Liver (tissue), 9 donors: ENCODE results near the gene SOCS3. TPM values are rescaled to one million over a fixed set of nuclear protein-coding genes. Genes with fewer than 3 reads are reported as not detected.

Experiments used
- DNase-seq: peaks from one replicate; pipeline ENCODE4 v3.0.0-alpha.2; 2017; ENCODE audit warnings: low spot score
- H3K27ac ChIP-seq, 2 donors: one replicate each; pipeline ENCODE4 v1.7.0; 2013; ENCODE audit warnings: inconsistent platforms in 2 of 2, low read length in 2 of 2, control low read depth in 1 of 2, low read depth in 1 of 2, mild to moderate bottlenecking in 1 of 2
- H3K27me3 ChIP-seq, 4 donors: one replicate each; pipeline versions ENCODE4 v1.6.1 to v1.7.0; 2013; ENCODE audit warnings: low read length in 3 of 4, inconsistent platforms in 1 of 4, mild to moderate bottlenecking in 1 of 4, moderate library complexity in 1 of 4; ENCODE audit not compliant: control insufficient read depth in 4 of 4, insufficient read depth in 4 of 4
- H3K36me3 ChIP-seq, 4 donors: one replicate each; pipeline versions ENCODE4 v1.6.1 to v1.7.0; 2013; ENCODE audit warnings: low read length in 3 of 4, mild to moderate bottlenecking in 3 of 4, low read depth in 1 of 4, moderate library complexity in 1 of 4; ENCODE audit not compliant: control insufficient read depth in 4 of 4, insufficient read depth in 3 of 4
- H3K4me1 ChIP-seq, 4 donors: one replicate each; pipeline versions ENCODE4 v1.6.1 to v1.7.0; 2013; ENCODE audit warnings: low read length in 3 of 4, mild to moderate bottlenecking in 3 of 4, moderate library complexity in 1 of 4; ENCODE audit not compliant: control insufficient read depth in 4 of 4, insufficient read depth in 4 of 4
- H3K4me3 ChIP-seq, 3 donors: one replicate each; pipeline versions ENCODE4 v1.6.1 to v1.7.0; 2013; ENCODE audit warnings: low read length in 3 of 3, control low read depth in 1 of 3, low read depth in 1 of 3, mild to moderate bottlenecking in 1 of 3
- H3K9ac ChIP-seq, 2 donors: one replicate each; pipeline ENCODE4 v1.7.0; 2013; ENCODE audit warnings: low read length in 2 of 2, mild to moderate bottlenecking in 2 of 2, moderate library complexity in 2 of 2, control low read depth in 1 of 2, low read depth in 1 of 2
- H3K9me3 ChIP-seq, 4 donors: one replicate each; pipeline versions ENCODE4 v1.6.1 to v1.7.0; 2013; ENCODE audit warnings: low read length in 3 of 4; ENCODE audit not compliant: control insufficient read depth in 4 of 4
- EGR1 ChIP-seq, 2 donors: IDR thresholded peaks; 2 replicates each; pipeline ENCODE4 v1.6.1; 2016 to 2018; ENCODE audit warnings: antibody characterized with exemption in 2 of 2, low read depth in 2 of 2
- FOXA1 ChIP-seq: IDR thresholded peaks from 2 replicates; pipeline ENCODE4 v1.6.1; 2016; ENCODE audit warnings: antibody characterized with exemption
- FOXA2 ChIP-seq: IDR thresholded peaks from 2 replicates; pipeline ENCODE4 v1.6.1; 2016; ENCODE audit warnings: antibody characterized with exemption
- GABPA ChIP-seq, 2 donors: IDR thresholded peaks in 1 of 2; conservative IDR thresholded peaks in 1 of 2; 2 replicates each; pipeline ENCODE4 v1.6.1; 2016; ENCODE audit warnings: antibody characterized with exemption in 2 of 2, mild to moderate bottlenecking in 1 of 2, moderate library complexity in 1 of 2
- HNF4A ChIP-seq, 2 donors: conservative IDR thresholded peaks; 2 replicates each; pipeline ENCODE4 v1.6.1; 2016; ENCODE audit warnings: antibody characterized with exemption in 2 of 2, mild to moderate bottlenecking in 2 of 2
- HNF4G ChIP-seq: IDR thresholded peaks from 2 replicates; pipeline ENCODE4 v1.6.1; 2016; ENCODE audit warnings: antibody characterized with exemption
- JUND ChIP-seq, 2 donors: IDR thresholded peaks; 2 replicates each; pipeline ENCODE4 v1.6.1; 2016; ENCODE audit warnings: antibody characterized with exemption in 2 of 2
- MAX ChIP-seq: IDR thresholded peaks from 2 replicates; pipeline ENCODE4 v1.6.1; 2016; ENCODE audit warnings: antibody characterized with exemption
- NR2F2 ChIP-seq: IDR thresholded peaks from 2 replicates; pipeline ENCODE4 v1.6.1; 2016; ENCODE audit warnings: antibody characterized with exemption
- RAD21 ChIP-seq, 2 donors: IDR thresholded peaks; 2 replicates each; pipeline ENCODE4 v1.6.1; 2016; ENCODE audit warnings: antibody characterized with exemption in 2 of 2, mild to moderate bottlenecking in 2 of 2
- REST ChIP-seq: IDR thresholded peaks from 2 replicates; pipeline ENCODE4 v1.6.1; 2016; ENCODE audit warnings: antibody characterized with exemption, mild to moderate bottlenecking
- RXRA ChIP-seq, 2 donors: IDR thresholded peaks; 2 replicates each; pipeline ENCODE4 v1.6.1; 2017 to 2018; ENCODE audit warnings: antibody characterized with exemption in 2 of 2, mild to moderate bottlenecking in 1 of 2
- SP1 ChIP-seq: IDR thresholded peaks from 2 replicates; pipeline ENCODE4 v1.6.1; 2018; ENCODE audit warnings: antibody characterized with exemption, mild to moderate bottlenecking
- YY1 ChIP-seq: IDR thresholded peaks from 2 replicates; pipeline ENCODE4 v1.6.1; 2016; ENCODE audit warnings: antibody characterized with exemption, mild to moderate bottlenecking
- WGBS: extraction: QIAGEN DNeasy Blood & Tissue Kit; methylation state at CpG from one replicate; pipeline ENCODE4 v1.1.7; 2013; 5-methylcytosine and 5-hydroxymethylcytosine counted together
- polyA plus RNA-seq, 2 donors: library from polyadenylated mRNA; stranded (reverse) in 1 of 2; unstranded in 1 of 2; fragments of 200-250 nt in 1 of 2; fragments of >200 nt in 1 of 2; fragmentation: Nextera tagmentation in 1 of 2; extraction: Ambion mirVana in 1 of 2; gene quantifications; one replicate each; pipeline versions ENCODE4 v1.2.1 to v1.2.3, GENCODE V29; 2013 to 2015
- total RNA-seq, 2 donors: library from RNA; depleted of rRNA; stranded (reverse); fragments of >200 nt; gene quantifications; one replicate each; pipeline ENCODE4 v1.2.3, GENCODE V29; 2014
- TF ChIP-seq, protein P1 (sequence below): fragments of 150-350 bp; IDR thresholded peaks from 2 replicates; pipeline ENCODE4 v1.5.1; 2017; ENCODE audit warnings: improper control_type of control experiment, low read depth, low read length; ENCODE audit not compliant: missing input control
- TF ChIP-seq, protein P2 (sequence below): IDR thresholded peaks from 2 replicates; pipeline ENCODE4 v1.6.1; 2016; ENCODE audit warnings: antibody characterized with exemption
- donor health status: healthy.
- donor health status: healthy.
- donor health status: healthy.
- donor health status: healthy.
- donor health status: healthy.

SOCS3 gene
- total and polyA plus RNA-seq, 4 donors, result 12.2 to 48.0 (median 18.3) TPM

GRCh38 chr17:78349891-78350642, 9.8 kb downstream of the SOCS3 start:
- DNase-seq, result no peak
- no peak for TF ChIP-seq GABPA (IDR thresholded peaks at IDR 0.05 in 1 of 2, conservative IDR thresholded peaks at IDR 0.05 in 1 of 2)
- TF ChIP-seq SP1, result no peak
- no peak for TF ChIP-seq FOXA1
- TF ChIP-seq RXRA (IDR thresholded peaks at IDR 0.05), result no peak
- TF ChIP-seq FOXA2, result no peak
- TF ChIP-seq EGR1 (IDR thresholded peaks at IDR 0.05; ENCODE audit: low read depth in 2 of 2), result no peak
- no peak for TF ChIP-seq JUND (IDR thresholded peaks at IDR 0.05)
- no peak for TF ChIP-seq HNF4G
- TF ChIP-seq, protein P1, sequence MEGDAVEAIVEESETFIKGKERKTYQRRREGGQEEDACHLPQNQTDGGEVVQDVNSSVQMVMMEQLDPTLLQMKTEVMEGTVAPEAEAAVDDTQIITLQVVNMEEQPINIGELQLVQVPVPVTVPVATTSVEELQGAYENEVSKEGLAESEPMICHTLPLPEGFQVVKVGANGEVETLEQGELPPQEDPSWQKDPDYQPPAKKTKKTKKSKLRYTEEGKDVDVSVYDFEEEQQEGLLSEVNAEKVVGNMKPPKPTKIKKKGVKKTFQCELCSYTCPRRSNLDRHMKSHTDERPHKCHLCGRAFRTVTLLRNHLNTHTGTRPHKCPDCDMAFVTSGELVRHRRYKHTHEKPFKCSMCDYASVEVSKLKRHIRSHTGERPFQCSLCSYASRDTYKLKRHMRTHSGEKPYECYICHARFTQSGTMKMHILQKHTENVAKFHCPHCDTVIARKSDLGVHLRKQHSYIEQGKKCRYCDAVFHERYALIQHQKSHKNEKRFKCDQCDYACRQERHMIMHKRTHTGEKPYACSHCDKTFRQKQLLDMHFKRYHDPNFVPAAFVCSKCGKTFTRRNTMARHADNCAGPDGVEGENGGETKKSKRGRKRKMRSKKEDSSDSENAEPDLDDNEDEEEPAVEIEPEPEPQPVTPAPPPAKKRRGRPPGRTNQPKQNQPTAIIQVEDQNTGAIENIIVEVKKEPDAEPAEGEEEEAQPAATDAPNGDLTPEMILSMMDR, result no peak
- TF ChIP-seq NR2F2, result no peak
- TF ChIP-seq RAD21 (IDR thresholded peaks at IDR 0.05), result no peak
- no peak for TF ChIP-seq YY1
- TF ChIP-seq MAX, result no peak
- TF ChIP-seq HNF4A (conservative IDR thresholded peaks at IDR 0.05), result no peak
- Histone ChIP-seq H3K27me3 (no peaks in the 10 kb centered on the region), H3K4me1 (peaks cover 16 to 36% (median 31%) of the 10 kb centered on the region in 4 donors), H3K9me3 (no peaks in the 10 kb centered on the region), H3K27ac (no peak overlapping the region), H3K4me3 (no peak overlapping the region), H3K36me3 (no peaks in the 10 kb centered on the region), H3K9ac (no peak overlapping the region)
- 82% methylated on average over 4 of the region's 4 CpGs for WGBS

DNA sequence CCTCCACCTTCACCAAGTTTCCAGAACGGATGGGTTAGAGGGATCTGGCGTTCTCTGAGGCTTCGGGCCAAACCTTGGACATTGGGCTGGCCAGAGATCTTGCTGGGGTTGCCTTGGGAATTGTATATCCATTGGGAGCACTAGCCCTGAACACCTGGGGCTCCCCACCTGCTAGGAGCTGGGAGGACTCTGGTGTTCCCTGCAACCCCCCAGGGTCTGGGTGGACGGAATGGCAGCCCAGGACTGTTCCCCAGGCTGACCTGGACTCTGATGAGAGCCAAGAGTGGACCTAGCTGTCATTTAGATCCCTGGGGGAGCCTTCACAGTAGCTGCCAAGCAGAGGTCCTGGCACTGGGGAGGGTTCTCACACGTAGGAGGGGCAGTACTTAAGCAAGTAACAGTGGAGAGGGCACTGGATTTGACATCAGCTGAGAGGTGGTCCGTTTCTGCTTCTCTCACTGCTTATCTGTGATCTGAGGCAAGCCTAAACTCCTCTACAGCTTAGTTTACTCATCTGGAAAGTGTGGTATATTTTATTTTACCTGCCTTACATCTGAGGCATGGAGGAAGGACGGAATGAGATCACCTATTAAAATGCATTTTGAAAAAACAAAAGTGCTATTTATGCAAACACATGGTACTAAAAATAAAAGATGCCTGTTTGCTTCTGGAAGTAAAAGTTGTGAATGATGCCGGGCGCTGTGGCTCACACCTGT, 11.7 kb downstream of the SOCS3 start:
- Histone ChIP-seq H3K9me3 (no peaks in the 10 kb centered on the region), H3K4me3 (no peak overlapping the region), H3K36me3 (no peaks in the 10 kb centered on the region), H3K4me1 (peaks cover 14 to 25% (median 20%) of the 10 kb centered on the region in 4 donors), H3K27me3 (no peaks in the 10 kb centered on the region), H3K9ac (no peak overlapping the region), H3K27ac (no peak overlapping the region)
- TF ChIP-seq JUND (IDR thresholded peaks at IDR 0.05), result no peak
- TF ChIP-seq NR2F2, result no peak
- TF ChIP-seq REST, result no peak
- no peak for TF ChIP-seq SP1
- TF ChIP-seq, protein P2, sequence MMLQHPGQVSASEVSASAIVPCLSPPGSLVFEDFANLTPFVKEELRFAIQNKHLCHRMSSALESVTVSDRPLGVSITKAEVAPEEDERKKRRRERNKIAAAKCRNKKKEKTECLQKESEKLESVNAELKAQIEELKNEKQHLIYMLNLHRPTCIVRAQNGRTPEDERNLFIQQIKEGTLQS, result no peak
- DNase-seq, result no peak
- 88% methylated on average over 9 of the region's 9 CpGs for WGBS
